Keratinocyte (primary cell): Measurements from ENCODE around the gene CCL26.

ENCODE experiments used
- CTCF ChIP-seq, 3 experiments: IDR thresholded peaks in 1 of 3; conservative IDR thresholded peaks in 1 of 3; optimal IDR thresholded peaks in 1 of 3; 2 replicates in 2 of 3; 3 replicates in 1 of 3; pipeline versions ENCODE3 to v1.5.1; 2011; ENCODE audit warnings: low read length in 3 of 3, mild to moderate bottlenecking in 3 of 3, moderate library complexity in 2 of 3, control low read depth in 1 of 3, inconsistent platforms in 1 of 3; ENCODE audit not compliant: insufficient read depth in 2 of 3; ENCODE audit errors: extremely low read depth in 1 of 3
- EZH2 ChIP-seq: IDR thresholded peaks from one replicate; pipeline ENCODE4 v1.6.1; 2012; ENCODE audit warnings: inconsistent platforms, mild to moderate bottlenecking, low read length, moderate library complexity

DNA sequence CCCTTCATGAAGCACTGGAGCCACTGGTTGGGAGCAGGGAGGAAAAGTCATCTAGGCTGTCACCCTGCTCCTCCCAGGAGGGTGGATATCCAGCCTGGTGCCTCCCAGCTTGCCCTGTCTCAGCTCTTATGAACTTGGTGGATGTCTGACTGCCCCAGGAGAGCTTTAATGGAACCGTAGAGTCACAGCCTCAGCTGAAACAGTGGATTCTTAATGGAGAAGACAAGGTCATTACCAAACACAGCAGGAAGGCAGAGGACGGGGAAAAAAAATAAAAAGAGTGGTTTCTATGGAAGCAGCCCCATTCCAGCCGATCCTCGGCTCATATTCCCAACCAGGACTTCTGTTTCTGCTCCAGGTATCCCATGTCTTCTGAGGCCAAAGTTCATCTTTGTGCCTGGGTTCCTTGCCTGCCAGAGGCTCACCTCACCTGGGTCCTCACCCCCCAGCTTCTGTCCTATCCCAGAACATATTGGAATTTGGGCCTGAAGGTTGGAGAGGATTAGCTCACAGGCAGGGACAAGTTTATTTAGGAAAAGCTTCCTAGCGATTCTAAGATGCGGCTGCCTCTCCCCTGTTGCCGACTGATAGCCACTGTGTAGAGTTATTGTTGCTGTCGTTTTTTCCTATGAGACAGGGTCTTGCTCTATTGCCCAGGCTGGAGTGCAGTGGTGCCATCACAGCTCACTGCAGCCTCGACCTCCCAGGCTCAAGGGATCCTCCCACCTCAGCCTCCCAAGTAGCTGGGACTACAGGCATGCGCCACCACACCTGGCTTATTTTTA is 15.6 kb downstream of the CCL26 start:
- TF ChIP-seq EZH2 (no peak), CTCF (optimal IDR thresholded peaks at IDR 0.05 in 1 of 3, IDR thresholded peaks at IDR 0.05 in 1 of 3, conservative IDR thresholded peaks at IDR 0.05 in 1 of 3; ENCODE audit: extremely low read depth in 1 of 3, insufficient read depth in 2 of 3, low read length in 3 of 3) (no peak)
